OCI-LY3 (cell line): Measurements from ENCODE around the gene DCUN1D2.

Source experiments
- H2AFZ ChIP-seq: fragments of 200-600, 300-600 bp; shearing (Covaris generic); 2 replicates; pipeline ENCODE4 v1.6.0; 2014; ENCODE audit warnings: antibody characterized with exemption, low read depth, low read length
- H3K27ac ChIP-seq: fragments of 200-600, 300-600 bp; sonication (generic); 2 replicates; pipeline ENCODE4 v1.5.1; 2014; ENCODE audit warnings: mild to moderate bottlenecking, low read length, moderate library complexity, mixed read lengths
- H3K27me3 ChIP-seq: fragments of 200-600, 300-600 bp; sonication (generic); 2 replicates; pipeline ENCODE4 v1.6.1; 2014; ENCODE audit warnings: low read depth, low read length, mixed read lengths
- H3K36me3 ChIP-seq: fragments of 200-600, 300-600 bp; sonication (generic); replicated peaks from 2 replicates; pipeline ENCODE3; 2014; ENCODE audit warnings: low read depth, low read length, mixed read lengths
- H3K4me1 ChIP-seq: fragments of 300-600, 200-600 bp; sonication (generic); 2 replicates; pipeline ENCODE4 v1.6.1; 2014; ENCODE audit warnings: low read length, mixed read lengths
- H3K4me2 ChIP-seq: fragments of 200-600, 300-600 bp; sonication (generic); 2 replicates; pipeline ENCODE4 v1.6.1; 2014; ENCODE audit warnings: low read length, mixed read lengths
- H3K4me3 ChIP-seq: fragments of 300-600, 200-600 bp; sonication (generic); 2 replicates; pipeline ENCODE4 v1.5.1; 2014; ENCODE audit warnings: antibody characterized with exemption, mild to moderate bottlenecking, low read length, moderate library complexity
- H3K79me2 ChIP-seq: fragments of 300-600, 200-600 bp; shearing (Covaris generic); 2 replicates; pipeline ENCODE4 v1.6.1; 2014; ENCODE audit warnings: mild to moderate bottlenecking, low read length, mixed read lengths
- H3K9ac ChIP-seq: fragments of 300-600, 200-600 bp; shearing (Covaris generic); 2 replicates; pipeline ENCODE4 v1.6.0; 2014; ENCODE audit warnings: mild to moderate bottlenecking, low read length, moderate library complexity
- H3K9me3 ChIP-seq: fragments of 200-600, 300-600 bp; shearing (Covaris generic); 2 replicates; pipeline ENCODE4 v1.6.1; 2014; ENCODE audit warnings: low read length, mixed read lengths; ENCODE audit not compliant: insufficient read depth
- H4K20me1 ChIP-seq: fragments of 200-600, 300-600 bp; sonication (generic); 2 replicates; pipeline ENCODE4 v1.6.1; 2016; ENCODE audit warnings: low read length, mixed read lengths; ENCODE audit not compliant: insufficient read depth
- CTCF ChIP-seq: fragments of 200-600, 300-600 bp; sonication (generic); IDR thresholded peaks from 2 replicates; pipeline ENCODE4 v1.5.1; 2014; ENCODE audit warnings: antibody characterized with exemption, low read length, low read depth
- EZH2phosphoT487 ChIP-seq: fragments of 200-600 bp; shearing (Covaris generic); IDR thresholded peaks from 2 replicates; pipeline ENCODE4 v1.6.1; 2018; ENCODE audit warnings: antibody characterized with exemption, mixed run types, low read depth

DCUN1D2 gene

GRCh38 chr13:113448885-113449692 lies 41.4 kb downstream of the DCUN1D2 start:
- H3K79me2 ChIP-seq, result peaks cover 16% of the 10 kb centered on the region
- no peaks in the 10 kb centered on the region for H4K20me1 ChIP-seq
- H3K9me3 ChIP-seq, result peaks cover 4% of the 10 kb centered on the region; the same call in 1 of the 2 replicates
- H3K36me3 ChIP-seq, result peaks cover 11% of the 10 kb centered on the region
- H3K4me1 ChIP-seq, result peaks cover 36% of the 10 kb centered on the region
- peak overlapping the region; percentile 89 for H3K4me3 ChIP-seq
- H3K27ac ChIP-seq, result peak overlapping the region; percentile 85
- TF ChIP-seq CTCF, result no peak
- TF ChIP-seq EZH2phosphoT487, result no peak
- peak overlapping the region; percentile 98 for H3K4me2 ChIP-seq
- peak overlapping the region; percentile 93 for H3K9ac ChIP-seq
- H2AFZ ChIP-seq, result peak overlapping the region; percentile 12; the same call in 1 of the 2 replicates
- no peaks in the 10 kb centered on the region for H3K27me3 ChIP-seq

- H3K9me3 ChIP-seq, result peaks cover 4% of the 10 kb centered on the region; the same call in 1 of the 2 replicates
- TF ChIP-seq EZH2phosphoT487, result no peak
- no peaks in the 10 kb centered on the region for H4K20me1 ChIP-seq
- peaks cover 16% of the 10 kb centered on the region for H3K79me2 ChIP-seq
- H3K4me1 ChIP-seq, result peaks cover 36% of the 10 kb centered on the region
- peak overlapping the region; percentile 4; the same call in 1 of the 2 replicates for H2AFZ ChIP-seq
- peak overlapping the region; percentile 89 for H3K4me3 ChIP-seq
- H3K36me3 ChIP-seq, result peaks cover 8% of the 10 kb centered on the region
- H3K9ac ChIP-seq, result peak overlapping the region; percentile 93
- peak overlapping the region; percentile 94 for H3K4me2 ChIP-seq
- H3K27ac ChIP-seq, result peak overlapping the region; percentile 85
- H3K27me3 ChIP-seq, result no peaks in the 10 kb centered on the region
Measured at GRCh38 chr13:113448545-113448884, 42.0 kb downstream of the DCUN1D2 start.

GRCh38 chr13:113447596-113447995 lies 42.9 kb downstream of the DCUN1D2 start:
- TF ChIP-seq CTCF (no peak), EZH2phosphoT487 (no peak)
- H2AFZ ChIP-seq, result no peak overlapping the region
- no peaks in the 10 kb centered on the region for H4K20me1 ChIP-seq
- no peaks in the 10 kb centered on the region for H3K27me3 ChIP-seq
- peaks cover 36% of the 10 kb centered on the region for H3K4me1 ChIP-seq
- peaks cover 8% of the 10 kb centered on the region for H3K36me3 ChIP-seq
- no peak overlapping the region for H3K9ac ChIP-seq
- peaks cover 4% of the 10 kb centered on the region; the same call in 1 of the 2 replicates for H3K9me3 ChIP-seq
- H3K79me2 ChIP-seq, result peaks cover 16% of the 10 kb centered on the region
- H3K4me2 ChIP-seq, result peak overlapping the region; percentile 94
- peak overlapping the region; percentile 89 for H3K4me3 ChIP-seq
- H3K27ac ChIP-seq, result peak overlapping the region; percentile 85; the same call in 1 of the 2 replicates

- Histone ChIP-seq H3K9me3 (peaks cover 4% of the 10 kb centered on the region; the same call in 1 of the 2 replicates), H3K79me2 (peaks cover 16% of the 10 kb centered on the region), H3K27ac (peak overlapping the region; percentile 55; the same call in 1 of the 2 replicates), H3K9ac (0 out of 2 replicates have a peak overlapping the region, but pooled peaks have one; percentile 44), H2AFZ (peak overlapping the region; percentile 91; the same call in 1 of the 2 replicates), H3K36me3 (peaks cover 8% of the 10 kb centered on the region), H3K4me3 (peak overlapping the region; percentile 36; the same call in 1 of the 2 replicates), H4K20me1 (no peaks in the 10 kb centered on the region), H3K4me2 (peak overlapping the region; percentile 57), H3K4me1 (peaks cover 36% of the 10 kb centered on the region), H3K27me3 (no peaks in the 10 kb centered on the region)
- TF ChIP-seq CTCF (no peak), EZH2phosphoT487 (no peak)
Measured at GRCh38 chr13:113446488-113446854, 44.0 kb downstream of the DCUN1D2 start.
